IMR-90 (cell line): ENCODE results near the gene CD34. TPM values are rescaled to one million over a fixed set of nuclear protein-coding genes. Genes with fewer than 3 reads are reported as not detected.

ENCODE experiments used
- ATAC-seq: fragments of 200-7000 bp; cut with Tn5 transposase; 2 replicates; pipeline ENCODE4 v1.9.1; 2020; ENCODE audit warnings: low read depth, mild to moderate bottlenecking, moderate library complexity
- BruUV-seq: library from RNA; stranded (reverse); fragments of 400-500 nt; replicated peaks from 2 replicates; lab custom pipeline; 2021; lab: Mats Ljungman, UMichigan
- CTCF ChIA-PET: fragments of 300-600 bp; formaldehyde crosslinking; extraction: SDS; loops from one replicate; lab custom pipeline; 2021; ENCODE audit warnings: antibody characterized with exemption; lab: Yijun Ruan, JAX
- POLR2A ChIA-PET: fragments of 300-600 bp; sonication (Branson Sonifier 250); formaldehyde crosslinking; loops from one replicate; lab custom pipeline; 2022; ENCODE audit warnings: antibody characterized with exemption; ENCODE audit not compliant: unreplicated experiment; lab: Charles Lee
- DNase-seq: peaks from one replicate; pipeline ENCODE4 v3.0.0; 2013
- H2AFZ ChIP-seq: replicated peaks from 2 replicates; pipeline ENCODE3; 2013; ENCODE audit warnings: low read length, mild to moderate bottlenecking; ENCODE audit not compliant: poor library complexity
- H2AK5ac ChIP-seq: 2 replicates; pipeline ENCODE4 v1.6.1; 2013; ENCODE audit warnings: low read depth, low read length, inconsistent platforms
- H2AK9ac ChIP-seq: replicated peaks from 2 replicates; pipeline ENCODE3; 2013; ENCODE audit warnings: mild to moderate bottlenecking, low read depth, low read length, moderate library complexity; ENCODE audit not compliant: poor library complexity
- H2BK120ac ChIP-seq: 2 replicates; pipeline ENCODE4 v1.6.1; 2013; ENCODE audit warnings: low read depth, low read length, inconsistent platforms
- H2BK15ac ChIP-seq: 3 replicates; pipeline ENCODE4 v1.6.1; 2013; ENCODE audit warnings: low read depth, low read length, inconsistent platforms
- H2BK20ac ChIP-seq: 2 replicates; pipeline ENCODE4 v1.6.1; 2013; ENCODE audit warnings: low read depth, mild to moderate bottlenecking, inconsistent platforms, low read length, moderate library complexity
- H2BK5ac ChIP-seq: 2 replicates; pipeline ENCODE4 v1.6.1; 2013; ENCODE audit warnings: mild to moderate bottlenecking, low read depth, low read length, inconsistent platforms; ENCODE audit not compliant: poor library complexity, severe bottlenecking
- H3K14ac ChIP-seq: replicated peaks from 2 replicates; pipeline ENCODE4 v1.6.1; 2013; ENCODE audit warnings: low read depth, low read length, inconsistent platforms
- H3K18ac ChIP-seq: 2 replicates; pipeline ENCODE4 v1.6.1; 2013; ENCODE audit warnings: low read depth, low read length, control low read depth
- H3K23ac ChIP-seq: 2 replicates; pipeline ENCODE4 v1.6.1; 2013; ENCODE audit warnings: low read depth, low read length, inconsistent platforms
- H3K27ac ChIP-seq: 2 replicates; pipeline ENCODE4 v1.5.1; 2013; ENCODE audit warnings: mild to moderate bottlenecking, control low read depth, low read length; ENCODE audit not compliant: insufficient read depth
- H3K27me3 ChIP-seq: 2 replicates; pipeline ENCODE4 v1.6.1; 2013; ENCODE audit warnings: low read length; ENCODE audit not compliant: control insufficient read depth, insufficient read depth
- H3K36me3 ChIP-seq: 2 replicates; pipeline ENCODE4 v1.6.1; 2013; ENCODE audit warnings: low read length, mixed read lengths; ENCODE audit not compliant: control insufficient read depth, insufficient read depth
- H3K4ac ChIP-seq: 2 replicates; pipeline ENCODE4 v1.6.1; 2013; ENCODE audit warnings: low read depth, low read length, inconsistent platforms
- H3K4me1 ChIP-seq: 2 replicates; pipeline ENCODE4 v1.6.1; 2013; ENCODE audit warnings: low read length, mixed read lengths; ENCODE audit not compliant: control insufficient read depth, insufficient read depth
- H3K4me2 ChIP-seq: 2 replicates; pipeline ENCODE4 v1.6.1; 2013; ENCODE audit warnings: low read depth, mild to moderate bottlenecking, control low read depth, low read length, moderate library complexity
- H3K4me3 ChIP-seq: 2 replicates; pipeline ENCODE4 v1.5.1; 2013; ENCODE audit warnings: low read depth, mild to moderate bottlenecking, control low read depth, low read length, moderate library complexity; ENCODE audit not compliant: insufficient read depth
- H3K56ac ChIP-seq: 2 replicates; pipeline ENCODE4 v1.6.1; 2013; ENCODE audit warnings: low read length, inconsistent platforms; ENCODE audit not compliant: insufficient read depth; ENCODE audit errors: extremely low read depth
- H3K79me1 ChIP-seq, 2 experiments: 2 replicates each; pipeline ENCODE4 v1.6.1; 2013; ENCODE audit warnings: low read length in 2 of 2, inconsistent platforms in 1 of 2, low read depth in 1 of 2
- H3K9ac ChIP-seq: 2 replicates; pipeline ENCODE4 v1.6.1; 2013; ENCODE audit warnings: low read depth, low read length, control low read depth
- H3K9me1 ChIP-seq: 2 replicates; pipeline ENCODE4 v1.6.1; 2013; ENCODE audit warnings: low read length, inconsistent platforms; ENCODE audit not compliant: insufficient read depth
- H3K9me3 ChIP-seq: 2 replicates; pipeline ENCODE4 v1.6.1; 2013; ENCODE audit warnings: low read length; ENCODE audit not compliant: control insufficient read depth, insufficient read depth
- H4K20me1 ChIP-seq: 2 replicates; pipeline ENCODE4 v1.6.1; 2013; ENCODE audit warnings: low read length, inconsistent platforms; ENCODE audit not compliant: insufficient read depth
- H4K5ac ChIP-seq: 2 replicates; pipeline ENCODE4 v1.6.1; 2013; ENCODE audit warnings: mild to moderate bottlenecking, low read depth, low read length, control low read depth
- H4K8ac ChIP-seq, 2 experiments: 2 replicates each; pipeline ENCODE4 v1.6.1; 2013; ENCODE audit warnings: low read depth in 2 of 2, low read length in 2 of 2, control low read depth in 1 of 2, inconsistent platforms in 1 of 2
- H4K91ac ChIP-seq: 2 replicates; pipeline ENCODE4 v1.6.1; 2013; ENCODE audit warnings: low read depth, low read length, inconsistent platforms; ENCODE audit not compliant: insufficient read depth
- MAFK ChIP-seq: IDR thresholded peaks from 2 replicates; pipeline ENCODE4 v1.6.1; 2012; ENCODE audit warnings: low read depth, low read length, improper control_type of control experiment
- POLR2A ChIP-seq: IDR thresholded peaks from 2 replicates; pipeline ENCODE4 v1.6.1; 2012; ENCODE audit warnings: mild to moderate bottlenecking, low read depth, low read length
- SMC3 ChIP-seq: fragments of 150-350 bp; IDR thresholded peaks from 2 replicates; pipeline ENCODE4 v1.6.1; 2016; ENCODE audit warnings: low read depth, mild to moderate bottlenecking, antibody characterized with exemption, low read length, moderate library complexity
- WGBS, 2 experiments: methylation state at CpG; one replicate each; pipeline versions ENCODE4 v1.1.5 to v1.1.7; 2013; ENCODE audit warnings: missing lambda C conversion rate in 2 of 2; ENCODE audit not compliant: insufficient read length in 1 of 2; ENCODE audit errors: extremely low coverage in 2 of 2; 5-methylcytosine and 5-hydroxymethylcytosine counted together
- dilution Hi-C: fragments of 300-500 bp; cut with HindIII; formaldehyde crosslinking; loops from one replicate; pipeline ENCODE4 v1.14.3; 2018; ENCODE audit warnings: low sequenced_read_pairs; ENCODE audit not compliant: unreplicated experiment
- in situ Hi-C: fragments of 300-500 bp; cut with MboI; formaldehyde crosslinking; loops from 3 replicates; pipeline ENCODE4 v1.14.3; 2019; ENCODE audit warnings: low sequenced_read_pairs, inconsistent platforms, mixed read lengths
- intact Hi-C: fragments of 100-400 bp; cut with micrococcal nuclease; formaldehyde crosslinking; loops from 2 replicates; pipeline ENCODE4 v1.10.0; 2022
- polyA plus RNA-seq, 3 experiments: library from polyadenylated mRNA; depleted of rRNA; stranded (reverse); fragments of >200 nt; gene quantifications; 2 replicates each; pipeline ENCODE4 v1.2.3, GENCODE V29; 2012; ENCODE audit warnings: low replicate concordance in 1 of 3
- total RNA-seq: library from RNA; depleted of rRNA; stranded (reverse); fragments of >200 nt; gene quantifications from 2 replicates; pipeline ENCODE4 v1.2.3, GENCODE V29; 2012
- TF ChIP-seq, protein P1 (sequence below): conservative IDR thresholded peaks from 2 replicates; pipeline ENCODE4 v1.5.1; 2012; ENCODE audit warnings: mild to moderate bottlenecking, low read depth, low read length, improper control_type of control experiment
- TF ChIP-seq, protein P2 (sequence below): fragments of 150-350 bp; IDR thresholded peaks from 2 replicates; pipeline ENCODE4 v1.6.1; 2017; ENCODE audit warnings: mild to moderate bottlenecking, antibody characterized with exemption, low read length, low read depth

CD34 gene
- total and polyA plus RNA-seq, 2 of the 4 experiments (the other 2 are of a cell fraction) = 0.14 TPM; not detected in 1

DNA sequence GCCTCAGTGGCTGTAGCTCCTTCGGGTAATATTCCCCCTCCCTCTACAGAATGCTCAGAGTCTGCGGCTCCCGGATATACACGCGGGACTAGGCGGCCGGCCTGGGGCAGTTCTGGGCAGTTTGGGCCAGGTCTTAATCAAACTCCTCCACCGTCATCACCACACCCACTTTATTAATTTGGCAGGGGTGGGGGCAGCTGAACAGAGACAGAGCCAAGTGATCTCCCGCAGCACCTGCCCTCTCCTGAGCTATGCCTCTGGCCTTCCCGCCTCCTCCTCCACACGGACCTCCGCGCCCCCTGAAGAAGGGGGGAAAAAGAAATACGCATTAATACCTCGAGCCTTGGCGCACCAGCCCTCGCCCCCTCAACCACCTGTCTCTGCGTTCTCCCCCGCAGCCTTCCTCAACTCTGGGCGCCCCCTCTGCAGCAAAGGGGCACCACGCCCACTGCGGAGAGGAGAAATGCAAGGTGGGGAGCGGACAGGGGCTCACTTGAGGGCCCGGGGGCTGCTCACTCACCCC is 42.6 kb downstream of the CD34 start:
- ATAC-seq (no peak), DNase-seq (no peak)
- H3K14ac ChIP-seq = no peak overlapping the region
- H3K4ac ChIP-seq = no peak overlapping the region
- no peak overlapping the region for H3K56ac ChIP-seq
- no peak overlapping the region for H2BK5ac ChIP-seq
- dilution Hi-C loops = no loop called here
- no peak overlapping the region for H3K27ac ChIP-seq
- peak overlapping the region; percentile 72 for H3K4me2 ChIP-seq
- no peaks in the 10 kb centered on the region for H3K36me3 ChIP-seq
- H2AK9ac ChIP-seq = peak overlapping the region; percentile 60
- peak overlapping the region in 1 of 2 experiments; percentile 35; a peak in 1 of 4 replicates for H4K8ac ChIP-seq
- H3K79me1 ChIP-seq = peaks cover 4 to 9% of the 10 kb centered on the region in 2 experiments; a peak in 2 of 4 replicates
- H2AFZ ChIP-seq = peak overlapping the region; percentile 91
- H2AK5ac ChIP-seq = peak overlapping the region; percentile 32; the same call in 1 of the 2 replicates
- ChIA-PET POLR2A (interaction anchor here (0.5 kb wide), 1 partner anchor 95 kb away, joined by 4 read pairs; no protein-coding TSS in a partner anchor), CTCF (interaction anchor here (0.6 to 4.3 kb wide), 16 partner anchors 8 to 329 kb away, joined by 3 to 30 read pairs (median 5); no protein-coding TSS in a partner anchor)
- BruUV-seq = no TSS peak
- in situ Hi-C loops = loop anchor here (5.0 kb wide), 1 partner anchor 41 kb away; no protein-coding TSS in a partner anchor
- no peak overlapping the region for H3K23ac ChIP-seq
- no peaks in the 10 kb centered on the region for H3K9me3 ChIP-seq
- intact Hi-C loops = no loop called here
- no peak overlapping the region for H2BK20ac ChIP-seq
- TF ChIP-seq POLR2A = no peak
- no peak for TF ChIP-seq SMC3
- no peak for TF ChIP-seq MAFK
- TF ChIP-seq, protein P1, sequence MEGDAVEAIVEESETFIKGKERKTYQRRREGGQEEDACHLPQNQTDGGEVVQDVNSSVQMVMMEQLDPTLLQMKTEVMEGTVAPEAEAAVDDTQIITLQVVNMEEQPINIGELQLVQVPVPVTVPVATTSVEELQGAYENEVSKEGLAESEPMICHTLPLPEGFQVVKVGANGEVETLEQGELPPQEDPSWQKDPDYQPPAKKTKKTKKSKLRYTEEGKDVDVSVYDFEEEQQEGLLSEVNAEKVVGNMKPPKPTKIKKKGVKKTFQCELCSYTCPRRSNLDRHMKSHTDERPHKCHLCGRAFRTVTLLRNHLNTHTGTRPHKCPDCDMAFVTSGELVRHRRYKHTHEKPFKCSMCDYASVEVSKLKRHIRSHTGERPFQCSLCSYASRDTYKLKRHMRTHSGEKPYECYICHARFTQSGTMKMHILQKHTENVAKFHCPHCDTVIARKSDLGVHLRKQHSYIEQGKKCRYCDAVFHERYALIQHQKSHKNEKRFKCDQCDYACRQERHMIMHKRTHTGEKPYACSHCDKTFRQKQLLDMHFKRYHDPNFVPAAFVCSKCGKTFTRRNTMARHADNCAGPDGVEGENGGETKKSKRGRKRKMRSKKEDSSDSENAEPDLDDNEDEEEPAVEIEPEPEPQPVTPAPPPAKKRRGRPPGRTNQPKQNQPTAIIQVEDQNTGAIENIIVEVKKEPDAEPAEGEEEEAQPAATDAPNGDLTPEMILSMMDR = no peak
- TF ChIP-seq, protein P2, sequence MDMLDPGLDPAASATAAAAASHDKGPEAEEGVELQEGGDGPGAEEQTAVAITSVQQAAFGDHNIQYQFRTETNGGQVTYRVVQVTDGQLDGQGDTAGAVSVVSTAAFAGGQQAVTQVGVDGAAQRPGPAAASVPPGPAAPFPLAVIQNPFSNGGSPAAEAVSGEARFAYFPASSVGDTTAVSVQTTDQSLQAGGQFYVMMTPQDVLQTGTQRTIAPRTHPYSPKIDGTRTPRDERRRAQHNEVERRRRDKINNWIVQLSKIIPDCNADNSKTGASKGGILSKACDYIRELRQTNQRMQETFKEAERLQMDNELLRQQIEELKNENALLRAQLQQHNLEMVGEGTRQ = no peak
- H3K4me3 ChIP-seq = peak overlapping the region; percentile 59
- peak overlapping the region; percentile 32 for H4K91ac ChIP-seq
- 3% methylated on average over 6 of the region's 24 CpGs; no CpG with 5 or more reads in 1 of the 2 experiments for WGBS, 2 experiments
- no peak overlapping the region for H2BK15ac ChIP-seq
- 0 out of 2 replicates have a peak, but pooled peaks cover 6% of the 10 kb centered on the region for H3K9me1 ChIP-seq
- no peaks in the 10 kb centered on the region for H4K20me1 ChIP-seq
- H3K4me1 ChIP-seq = peaks cover 12% of the 10 kb centered on the region
- H3K18ac ChIP-seq = no peak overlapping the region
- peak overlapping the region; percentile 38 for H3K9ac ChIP-seq
- H3K27me3 ChIP-seq = peaks cover 2% of the 10 kb centered on the region
- no peak overlapping the region for H2BK120ac ChIP-seq
- H4K5ac ChIP-seq = no peak overlapping the region; the same call in 1 of the 2 replicates
